Tibial artery (tissue), 4 donors: ENCODE data around the gene IGHMBP2.

Experiments
- DNase-seq, 2 donors: peaks; one replicate each; pipeline ENCODE4 v3.0.0-alpha.2; 2019
- H3K27ac ChIP-seq, 2 donors: fragments of 200-600 bp; sonication (generic) in 1 of 2; 1 replicate in 1 of 2; 2 replicates in 1 of 2; pipeline ENCODE4 v1.5.1; 2018 to 2019; ENCODE audit warnings: mild to moderate bottlenecking in 1 of 2
- H3K27me3 ChIP-seq, 2 donors: fragments of 200-600 bp; sonication (generic) in 1 of 2; one replicate each; pipeline versions ENCODE4 v1.5.1 to v1.6.0; 2016 to 2019
- H3K36me3 ChIP-seq, 3 donors: fragments of 200-600 bp; sonication (generic) in 2 of 3; one replicate each; pipeline ENCODE4 v1.5.1; 2016 to 2019; ENCODE audit warnings: mild to moderate bottlenecking in 2 of 3
- H3K4me1 ChIP-seq, 4 donors: fragments of 200-600 bp; sonication (generic) in 2 of 4; 1 replicate in 3 of 4; 2 replicates in 1 of 4; pipeline ENCODE4 v1.5.1; 2016 to 2019
- H3K4me3 ChIP-seq, 2 donors: fragments of 200-600 bp; sonication (generic) in 1 of 2; 1 replicate in 1 of 2; 2 replicates in 1 of 2; pipeline ENCODE4 v1.5.1; 2018 to 2019; ENCODE audit warnings: mild to moderate bottlenecking in 2 of 2
- H3K9me3 ChIP-seq, 3 donors: fragments of 200-600 bp; sonication (generic) in 1 of 3; one replicate each; pipeline ENCODE4 v1.5.1; 2016 to 2019
- intact Hi-C: fragments of 100-400 bp; cut with DNase I; formaldehyde crosslinking; loops from one replicate; pipeline ENCODE4 v1.15.0; 2023; ENCODE audit warnings: low total_unique reads
- TF ChIP-seq, protein P1 (sequence below), 2 experiments: fragments of 200-600 bp in 1 of 2; fragments of 450-650 bp in 1 of 2; IDR thresholded peaks; one replicate each; pipeline ENCODE4 v1.5.1; 2017 to 2019; ENCODE audit warnings: antibody characterized with exemption in 2 of 2, mild to moderate bottlenecking in 1 of 2, moderate library complexity in 1 of 2

The IGHMBP2 gene

DNA sequence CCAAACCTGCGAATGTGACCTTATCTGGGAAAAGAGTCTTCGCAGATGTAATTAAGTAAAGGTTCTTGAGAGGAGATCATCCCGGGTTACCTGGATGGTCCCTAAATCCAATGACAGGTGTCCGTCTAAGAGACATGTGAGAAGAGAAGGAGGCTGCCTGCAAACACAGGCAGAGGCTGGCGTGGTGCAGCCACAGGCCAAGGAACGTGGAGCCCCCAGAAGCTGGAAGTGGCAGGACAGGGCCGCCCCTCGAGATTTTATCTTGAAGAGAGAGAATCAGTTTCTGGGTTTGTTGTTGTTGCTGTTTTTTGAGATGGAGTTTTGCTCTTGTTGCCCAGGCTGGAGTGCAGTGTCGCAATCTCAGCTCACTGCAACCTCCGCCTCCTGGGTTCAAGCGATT, 43.5 kb downstream of the IGHMBP2 start:
- peaks cover 0 to 49% (median 26%) of the 10 kb centered on the region in 4 donors for H3K4me1 ChIP-seq
- intact Hi-C loops: no loop called here
- H3K27ac ChIP-seq: peak overlapping the region; percentile 83 to 89
- TF ChIP-seq, protein P1, sequence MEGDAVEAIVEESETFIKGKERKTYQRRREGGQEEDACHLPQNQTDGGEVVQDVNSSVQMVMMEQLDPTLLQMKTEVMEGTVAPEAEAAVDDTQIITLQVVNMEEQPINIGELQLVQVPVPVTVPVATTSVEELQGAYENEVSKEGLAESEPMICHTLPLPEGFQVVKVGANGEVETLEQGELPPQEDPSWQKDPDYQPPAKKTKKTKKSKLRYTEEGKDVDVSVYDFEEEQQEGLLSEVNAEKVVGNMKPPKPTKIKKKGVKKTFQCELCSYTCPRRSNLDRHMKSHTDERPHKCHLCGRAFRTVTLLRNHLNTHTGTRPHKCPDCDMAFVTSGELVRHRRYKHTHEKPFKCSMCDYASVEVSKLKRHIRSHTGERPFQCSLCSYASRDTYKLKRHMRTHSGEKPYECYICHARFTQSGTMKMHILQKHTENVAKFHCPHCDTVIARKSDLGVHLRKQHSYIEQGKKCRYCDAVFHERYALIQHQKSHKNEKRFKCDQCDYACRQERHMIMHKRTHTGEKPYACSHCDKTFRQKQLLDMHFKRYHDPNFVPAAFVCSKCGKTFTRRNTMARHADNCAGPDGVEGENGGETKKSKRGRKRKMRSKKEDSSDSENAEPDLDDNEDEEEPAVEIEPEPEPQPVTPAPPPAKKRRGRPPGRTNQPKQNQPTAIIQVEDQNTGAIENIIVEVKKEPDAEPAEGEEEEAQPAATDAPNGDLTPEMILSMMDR (IDR thresholded peaks at IDR 0.05): no peak
- DNase-seq: no peak
- H3K4me3 ChIP-seq: no peak overlapping the region
- H3K36me3 ChIP-seq: no peaks in the 10 kb centered on the region
- H3K9me3 ChIP-seq: no peaks in the 10 kb centered on the region
- no peaks in the 10 kb centered on the region for H3K27me3 ChIP-seq

DNA sequence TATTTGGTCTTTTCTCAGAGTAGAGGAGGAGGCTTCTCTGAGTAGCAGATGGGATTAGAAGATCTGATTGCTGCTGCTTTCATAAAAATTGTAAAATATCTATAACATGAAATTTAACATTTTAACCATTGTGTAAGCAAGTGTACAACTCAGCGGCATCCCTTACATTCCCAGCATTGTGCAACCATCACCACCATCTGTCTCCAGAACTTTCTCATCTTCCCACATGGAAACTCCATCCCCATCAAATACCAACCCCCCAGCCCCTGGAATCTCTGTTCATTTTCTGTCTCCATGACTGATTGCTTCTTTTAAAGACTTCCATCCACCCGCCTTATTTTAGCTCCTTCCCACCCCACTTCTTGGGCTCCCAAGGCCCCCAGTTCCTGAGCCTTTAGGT, 44.8 kb downstream of the IGHMBP2 start:
- intact Hi-C loops: no loop called here
- Histone ChIP-seq H3K27ac (no peak overlapping the region), H3K4me1 (peaks cover 0 to 35% (median 13%) of the 10 kb centered on the region in 4 donors), H3K36me3 (no peaks in the 10 kb centered on the region), H3K4me3 (no peak overlapping the region), H3K27me3 (no peaks in the 10 kb centered on the region), H3K9me3 (no peaks in the 10 kb centered on the region)
- no peak for DNase-seq
- TF ChIP-seq, protein P1 (IDR thresholded peaks at IDR 0.05): no peak

DNA sequence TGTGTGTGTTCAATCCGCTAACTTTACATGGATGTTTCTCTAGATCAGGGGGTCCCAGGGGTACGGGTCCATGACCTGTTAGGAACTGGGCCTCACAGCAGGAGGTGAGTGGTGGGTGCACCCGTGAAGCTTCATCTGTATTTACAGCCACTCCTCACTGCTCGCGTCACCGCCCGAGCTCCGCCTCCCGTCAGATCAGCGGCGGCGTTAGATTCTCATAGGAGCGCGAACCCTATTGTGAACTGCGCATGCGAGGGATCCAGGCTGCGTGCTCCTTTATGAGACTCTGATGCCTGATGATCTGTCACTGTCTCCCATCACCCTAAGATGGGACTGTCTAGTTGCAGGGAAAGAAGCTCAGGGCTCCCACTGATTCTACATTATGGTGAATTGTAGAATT, 45.2 kb downstream of the IGHMBP2 start:
- Histone ChIP-seq H3K36me3 (no peaks in the 10 kb centered on the region), H3K27ac (no peak overlapping the region), H3K4me1 (peaks cover 0 to 31% (median 11%) of the 10 kb centered on the region in 4 donors), H3K4me3 (no peak overlapping the region), H3K27me3 (no peaks in the 10 kb centered on the region), H3K9me3 (no peaks in the 10 kb centered on the region)
- TF ChIP-seq, protein P1 (IDR thresholded peaks at IDR 0.05): no peak
- no peak for DNase-seq
- intact Hi-C loops: no loop called here

DNA sequence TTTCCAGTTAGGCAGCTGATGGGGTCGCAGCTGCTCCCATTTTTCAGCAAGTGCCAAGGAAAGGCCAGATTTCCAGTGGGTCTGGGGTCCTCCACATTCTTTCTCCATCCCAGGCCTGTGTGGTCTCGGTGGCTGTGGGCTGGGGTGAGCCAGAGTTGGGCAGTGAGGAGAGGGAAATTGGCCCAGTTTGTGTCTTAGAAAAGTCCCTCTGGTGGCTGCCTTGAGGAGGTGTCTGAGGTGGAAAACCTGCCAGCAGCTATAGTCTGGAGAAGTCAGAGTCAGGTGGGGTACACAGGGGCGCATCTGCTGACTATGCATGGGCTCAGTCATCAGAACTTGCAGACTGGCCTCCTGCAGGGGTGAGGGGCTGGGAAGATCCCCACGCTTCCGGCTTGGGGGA, 46.6 kb downstream of the IGHMBP2 start:
- Histone ChIP-seq H3K27ac (peak overlapping the region in 1 of 2 donors; percentile 30), H3K36me3 (no peaks in the 10 kb centered on the region), H3K9me3 (no peaks in the 10 kb centered on the region), H3K27me3 (no peaks in the 10 kb centered on the region), H3K4me1 (peaks cover 0 to 22% (median 10%) of the 10 kb centered on the region in 4 donors), H3K4me3 (no peak overlapping the region)
- TF ChIP-seq, protein P1 (IDR thresholded peaks at IDR 0.05): peak in 1 of 2 experiments; percentile 39
- intact Hi-C loops: no loop called here
- no peak for DNase-seq

DNA sequence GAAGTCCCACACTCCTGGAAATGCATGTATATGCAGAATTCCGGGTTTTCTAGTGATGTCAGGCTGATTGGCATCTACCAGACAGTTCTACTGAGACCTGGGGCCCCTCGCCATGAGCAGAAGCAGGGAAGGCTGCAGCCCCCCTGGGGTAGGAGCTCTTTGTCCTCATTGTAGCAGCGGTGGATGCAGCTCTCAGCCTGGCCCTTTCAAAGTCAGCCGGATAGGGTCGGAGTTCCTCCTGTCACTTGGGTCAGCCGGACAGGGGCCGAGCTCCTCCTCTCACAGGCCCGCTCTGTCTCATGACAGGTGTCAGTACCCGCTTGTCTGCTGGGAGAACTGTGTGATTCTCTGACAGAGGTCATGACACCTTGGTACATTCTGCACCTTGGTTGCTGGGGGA, 47.1 kb downstream of the IGHMBP2 start:
- intact Hi-C loops: no loop called here
- H3K9me3 ChIP-seq: no peaks in the 10 kb centered on the region
- no peaks in the 10 kb centered on the region for H3K36me3 ChIP-seq
- TF ChIP-seq, protein P1 (IDR thresholded peaks at IDR 0.05): no peak
- H3K27me3 ChIP-seq: no peaks in the 10 kb centered on the region
- no peak for DNase-seq
- no peak overlapping the region for H3K4me3 ChIP-seq
- no peak overlapping the region for H3K27ac ChIP-seq
- peaks cover 0 to 18% (median 10%) of the 10 kb centered on the region in 4 donors for H3K4me1 ChIP-seq
